ENCODE data around the gene NKAP. TPM values are rescaled to one million over a fixed set of nuclear protein-coding genes. Genes with fewer than 3 reads are reported as not detected.
"Not testable (repeated sequence)": the region's sequence is repeated elsewhere in the genome, so short reads cannot be mapped to it uniquely, and the experiment has no call there.

The NKAP gene
- total and polyA plus RNA-seq, 9 of the 15 experiments (the other 6 are each of a cell fraction or from before 2014, with no cell fraction given) = 3.1 to 8.3 (median 7.0) TPM

DNA sequence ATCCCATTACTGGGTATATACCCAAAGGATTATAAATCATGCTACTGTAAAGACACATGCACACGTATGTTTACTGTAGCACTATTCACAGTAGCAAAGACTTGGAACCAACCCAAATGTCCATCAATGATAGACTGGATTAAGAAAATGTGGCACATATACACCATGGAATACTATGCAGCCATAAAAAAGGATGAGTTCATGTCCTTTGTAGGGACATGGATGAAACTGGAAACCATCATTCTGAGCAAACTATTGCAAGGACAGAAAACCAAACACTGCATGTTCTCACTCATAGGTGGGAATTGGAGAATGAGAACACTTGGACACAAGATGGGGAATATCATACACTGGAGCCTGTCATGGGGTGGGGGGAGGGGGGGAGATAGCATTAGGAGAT lies 23.3 kb upstream of the NKAP start:
- H4K20me1 ChIP-seq (replicated peaks; ENCODE audit: control insufficient read depth, insufficient read depth, low read length); FAIRE-seq; H3K27ac ChIP-seq (ENCODE audit: extremely low read depth, low read depth, low read length); CTCF ChIA-PET (ENCODE audit: low intra/inter-chr PET ratio); POLR2A ChIA-PET; ATAC-seq; H3K79me2 ChIP-seq (ENCODE audit: control insufficient read depth, insufficient read depth, low read length); H3K9me1 ChIP-seq (ENCODE audit: control insufficient read depth, insufficient read depth, low read length); H3K4me3 ChIP-seq; intact Hi-C loops (cut with micrococcal nuclease); in situ Hi-C loops (cut with MboI); H3K9ac ChIP-seq (ENCODE audit: insufficient read depth in 1 of 2, low read depth in 2 of 2, low read length in 2 of 2); H3K4me1 ChIP-seq (replicated peaks in 1 of 2; ENCODE audit: control insufficient read depth in 2 of 2, insufficient read depth in 2 of 2, low read length in 2 of 2); DNase-seq (ENCODE audit: extremely low read depth in 1 of 4, low spot score in 3 of 4); H3K9me3 ChIP-seq (replicated peaks; ENCODE audit: control insufficient read depth, insufficient read depth, low read depth, low read length); H3K36me3 ChIP-seq (ENCODE audit: control insufficient read depth, insufficient read depth, low read length); H3K27me3 ChIP-seq (ENCODE audit: control insufficient read depth in 2 of 2, insufficient read depth in 2 of 2, low read length in 2 of 2); H3K4me2 ChIP-seq (ENCODE audit: insufficient read depth, low read length); BruUV-seq (replicated peaks); H2AFZ ChIP-seq (ENCODE audit: low read depth, low read length): not testable (repeated sequence)
- peak; percentile 40 for TF ChIP-seq ZNF146 (CRISPR knock-in tag; IDR thresholded peaks at IDR 0.05; ENCODE audit: unreplicated experiment)
- no CpG with 5 or more reads among the region's 1 CpG for WGBS (ENCODE audit: insufficient coverage, low coverage, missing lambda C conversion rate)

- no peaks in the 10 kb centered on the region for H3K36me3 ChIP-seq (ENCODE audit: control insufficient read depth, insufficient read depth, low read length)
- no peaks in the 10 kb centered on the region for H3K9me3 ChIP-seq (replicated peaks; ENCODE audit: control insufficient read depth, insufficient read depth, low read depth, low read length)
- ATAC-seq = no peak
- H4K20me1 ChIP-seq (replicated peaks; ENCODE audit: control insufficient read depth, insufficient read depth, low read length) = no peaks in the 10 kb centered on the region
- no peak overlapping the region for H3K4me3 ChIP-seq
- no TSS peak for BruUV-seq (replicated peaks)
- no peak for FAIRE-seq
- no peaks in the 10 kb centered on the region for H3K27me3 ChIP-seq (ENCODE audit: control insufficient read depth in 2 of 2, insufficient read depth in 2 of 2, low read length in 2 of 2)
- H3K79me2 ChIP-seq (ENCODE audit: control insufficient read depth, insufficient read depth, low read length) = no peaks in the 10 kb centered on the region
- intact Hi-C loops (cut with micrococcal nuclease) = no loop called here
- no peak overlapping the region for H2AFZ ChIP-seq (ENCODE audit: low read depth, low read length)
- H3K9me1 ChIP-seq (ENCODE audit: control insufficient read depth, insufficient read depth, low read length) = no peaks in the 10 kb centered on the region
- no peak overlapping the region for H3K4me2 ChIP-seq (ENCODE audit: insufficient read depth, low read length)
- ChIA-PET POLR2A (no interaction called here), CTCF (ENCODE audit: low intra/inter-chr PET ratio) (no interaction called here)
- no peak overlapping the region for H3K9ac ChIP-seq (ENCODE audit: insufficient read depth in 1 of 2, low read depth in 2 of 2, low read length in 2 of 2)
- H3K4me1 ChIP-seq (replicated peaks in 1 of 2; ENCODE audit: control insufficient read depth in 2 of 2, insufficient read depth in 2 of 2, low read length in 2 of 2) = no peaks in the 10 kb centered on the region
- in situ Hi-C loops (cut with MboI) = no loop called here
- H3K27ac ChIP-seq (ENCODE audit: extremely low read depth, low read depth, low read length) = no peak overlapping the region
- no peak for DNase-seq (ENCODE audit: extremely low read depth in 1 of 4, low spot score in 3 of 4)
- TF ChIP-seq SAP30 (IDR thresholded peaks at IDR 0.05; ENCODE audit: borderline replicate concordance, insufficient read depth, low read depth, low read length, poor library complexity, severe bottlenecking) (no peak), ZNF445 (CRISPR knock-in tag; IDR thresholded peaks at IDR 0.05; ENCODE audit: low read depth) (no peak), HOXB6 (CRISPR knock-in tag; IDR thresholded peaks at IDR 0.05; ENCODE audit: borderline replicate concordance) (no peak), CHD2 (IDR thresholded peaks at IDR 0.05; ENCODE audit: low read depth, low read length) (no peak), ATF3 (IDR thresholded peaks at IDR 0.05) (no peak), ATF3 (CRISPR knock-in tag; conservative IDR thresholded peaks at IDR 0.05) (no peak)
- TF ChIP-seq, protein P1, sequence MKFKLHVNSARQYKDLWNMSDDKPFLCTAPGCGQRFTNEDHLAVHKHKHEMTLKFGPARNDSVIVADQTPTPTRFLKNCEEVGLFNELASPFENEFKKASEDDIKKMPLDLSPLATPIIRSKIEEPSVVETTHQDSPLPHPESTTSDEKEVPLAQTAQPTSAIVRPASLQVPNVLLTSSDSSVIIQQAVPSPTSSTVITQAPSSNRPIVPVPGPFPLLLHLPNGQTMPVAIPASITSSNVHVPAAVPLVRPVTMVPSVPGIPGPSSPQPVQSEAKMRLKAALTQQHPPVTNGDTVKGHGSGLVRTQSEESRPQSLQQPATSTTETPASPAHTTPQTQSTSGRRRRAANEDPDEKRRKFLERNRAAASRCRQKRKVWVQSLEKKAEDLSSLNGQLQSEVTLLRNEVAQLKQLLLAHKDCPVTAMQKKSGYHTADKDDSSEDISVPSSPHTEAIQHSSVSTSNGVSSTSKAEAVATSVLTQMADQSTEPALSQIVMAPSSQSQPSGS (CRISPR knock-in tag; IDR thresholded peaks at IDR 0.05) = no peak
- TF ChIP-seq, protein P2, sequence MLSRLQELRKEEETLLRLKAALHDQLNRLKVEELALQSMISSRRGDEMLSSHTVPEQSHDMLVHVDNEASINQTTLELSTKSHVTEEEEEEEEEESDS (CRISPR knock-in tag; IDR thresholded peaks at IDR 0.05) = no peak
- TF ChIP-seq, protein P3, sequence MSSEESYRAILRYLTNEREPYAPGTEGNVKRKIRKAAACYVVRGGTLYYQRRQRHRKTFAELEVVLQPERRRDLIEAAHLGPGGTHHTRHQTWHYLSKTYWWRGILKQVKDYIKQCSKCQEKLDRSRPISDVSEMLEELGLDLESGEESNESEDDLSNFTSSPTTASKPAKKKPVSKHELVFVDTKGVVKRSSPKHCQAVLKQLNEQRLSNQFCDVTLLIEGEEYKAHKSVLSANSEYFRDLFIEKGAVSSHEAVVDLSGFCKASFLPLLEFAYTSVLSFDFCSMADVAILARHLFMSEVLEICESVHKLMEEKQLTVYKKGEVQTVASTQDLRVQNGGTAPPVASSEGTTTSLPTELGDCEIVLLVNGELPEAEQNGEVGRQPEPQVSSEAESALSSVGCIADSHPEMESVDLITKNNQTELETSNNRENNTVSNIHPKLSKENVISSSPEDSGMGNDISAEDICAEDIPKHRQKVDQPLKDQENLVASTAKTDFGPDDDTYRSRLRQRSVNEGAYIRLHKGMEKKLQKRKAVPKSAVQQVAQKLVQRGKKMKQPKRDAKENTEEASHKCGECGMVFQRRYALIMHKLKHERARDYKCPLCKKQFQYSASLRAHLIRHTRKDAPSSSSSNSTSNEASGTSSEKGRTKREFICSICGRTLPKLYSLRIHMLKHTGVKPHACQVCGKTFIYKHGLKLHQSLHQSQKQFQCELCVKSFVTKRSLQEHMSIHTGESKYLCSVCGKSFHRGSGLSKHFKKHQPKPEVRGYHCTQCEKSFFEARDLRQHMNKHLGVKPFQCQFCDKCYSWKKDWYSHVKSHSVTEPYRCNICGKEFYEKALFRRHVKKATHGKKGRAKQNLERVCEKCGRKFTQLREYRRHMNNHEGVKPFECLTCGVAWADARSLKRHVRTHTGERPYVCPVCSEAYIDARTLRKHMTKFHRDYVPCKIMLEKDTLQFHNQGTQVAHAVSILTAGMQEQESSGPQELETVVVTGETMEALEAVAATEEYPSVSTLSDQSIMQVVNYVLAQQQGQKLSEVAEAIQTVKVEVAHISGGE (CRISPR knock-in tag; IDR thresholded peaks at IDR 0.05) = no peak
Observed at GRCh38 chrX:119960625-119961024, 17.1 kb upstream of the NKAP start.
